Panc1 (cell line): ENCODE data around the gene ITIH5. TPM values are rescaled to one million over a fixed set of nuclear protein-coding genes. Genes with fewer than 3 reads are reported as not detected.

ENCODE experiments used
- ATAC-seq: fragments of 200-7000 bp; cut with Tn5 transposase; 2 replicates; pipeline ENCODE4 v1.9.1; 2020; ENCODE audit warnings: mild to moderate bottlenecking, moderate library complexity
- BruUV-seq: library from RNA; stranded (reverse); fragments of 400-500 nt; replicated peaks from 2 replicates; lab custom pipeline; 2021; lab: Mats Ljungman, UMichigan
- CTCF ChIA-PET: fragments of 300-600 bp; sonication (Branson Sonifier 250); formaldehyde crosslinking; loops from one replicate; lab custom pipeline; 2022; ENCODE audit warnings: antibody characterized with exemption; lab: Charles Lee
- POLR2A ChIA-PET: fragments of 300-600 bp; sonication (Branson Sonifier 250); formaldehyde crosslinking; loops from one replicate; lab custom pipeline; 2022; ENCODE audit warnings: antibody characterized with exemption; lab: Charles Lee
- DNase-seq: peaks from one replicate; pipeline ENCODE4 v3.0.0-alpha.2; 2010; ENCODE audit warnings: low read depth, low spot score
- H3K27ac ChIP-seq: 2 replicates; pipeline ENCODE4 v1.5.1; 2011; ENCODE audit warnings: mild to moderate bottlenecking, low read length, inconsistent platforms
- H3K27me3 ChIP-seq: fragments of 200-500 bp; sonication (Bioruptor generic); 2 replicates; pipeline ENCODE4 v1.6.0; 2014; ENCODE audit warnings: low read length, inconsistent platforms; ENCODE audit not compliant: control insufficient read depth, insufficient read depth
- H3K36me3 ChIP-seq: fragments of 200-500 bp; sonication (Bioruptor generic); 2 replicates; pipeline ENCODE4 v1.5.1; 2014; ENCODE audit warnings: inconsistent platforms, mild to moderate bottlenecking, low read length, moderate library complexity; ENCODE audit not compliant: control insufficient read depth, insufficient read depth
- H3K4me1 ChIP-seq: 2 replicates; pipeline ENCODE4 v1.5.1; 2011; ENCODE audit warnings: inconsistent platforms, mild to moderate bottlenecking, low read length, moderate library complexity; ENCODE audit not compliant: control insufficient read depth, insufficient read depth
- H3K4me3 ChIP-seq, 2 experiments: 2 replicates each; pipeline ENCODE4 v1.5.1; 2011 to 2012; ENCODE audit warnings: low read depth in 2 of 2, low read length in 2 of 2, mild to moderate bottlenecking in 2 of 2, inconsistent platforms in 1 of 2, moderate library complexity in 1 of 2
- H3K9me3 ChIP-seq: fragments of 200-500 bp; sonication (Bioruptor generic); 2 replicates; pipeline ENCODE4 v1.5.1; 2014; ENCODE audit warnings: low read depth, mild to moderate bottlenecking, inconsistent platforms, low read length, moderate library complexity; ENCODE audit not compliant: control insufficient read depth, insufficient read depth
- CTCF ChIP-seq: fragments of 450-650 bp; IDR thresholded peaks from 2 replicates; pipeline ENCODE4 v1.5.1; 2017; ENCODE audit warnings: mild to moderate bottlenecking
- POLR2AphosphoS5 ChIP-seq: IDR thresholded peaks from 2 replicates; pipeline ENCODE4 v1.6.1; 2012; ENCODE audit warnings: mild to moderate bottlenecking, low read depth, low read length, moderate library complexity
- REST ChIP-seq, 2 experiments: IDR thresholded peaks; 2 replicates each; pipeline ENCODE4 v1.6.1; 2011 to 2012; ENCODE audit warnings: low read depth in 2 of 2, control low read depth in 1 of 2, low read length in 1 of 2, mild to moderate bottlenecking in 1 of 2, moderate library complexity in 1 of 2; ENCODE audit not compliant: insufficient read depth in 1 of 2
- SIN3A ChIP-seq: IDR thresholded peaks from 2 replicates; pipeline ENCODE4 v1.6.1; 2012; ENCODE audit warnings: low read depth, mild to moderate bottlenecking, low read length, moderate library complexity, borderline replicate concordance; ENCODE audit not compliant: insufficient read depth
- TCF7L2 ChIP-seq: IDR thresholded peaks from 2 replicates; pipeline ENCODE4 v1.6.1; 2011; ENCODE audit warnings: mild to moderate bottlenecking, low read depth, low read length, inconsistent platforms
- in situ Hi-C: cut with HindIII; loops from 2 replicates; pipeline ENCODE4 v1.10.0; 2016; ENCODE audit warnings: low sequenced_read_pairs, low pct_unique_long_range_greater_than_20kb
- intact Hi-C: fragments of 100-400 bp; cut with micrococcal nuclease; formaldehyde crosslinking; loops from one replicate; pipeline ENCODE4 v1.10.0; 2022; ENCODE audit not compliant: unreplicated experiment
- total RNA-seq: library from RNA; stranded (reverse); gene quantifications from one replicate; pipeline ENCODE4 v1.2.1, GENCODE V29; 2021; ENCODE audit not compliant: unreplicated experiment

The ITIH5 gene
- total RNA-seq, 1 experiment from 2014 or later, result not detected

GRCh38 chr10:7672341-7673134 lies 5.8 kb upstream of the ITIH5 start:
- ChIA-PET POLR2A (interaction anchor here (0.6 kb wide), 1 partner anchor 12 kb away, joined by 3 read pairs; no protein-coding TSS in a partner anchor), CTCF (no interaction called here)
- Histone ChIP-seq H3K27ac (no peak overlapping the region), H3K4me3 (no peak overlapping the region), H3K9me3 (no peaks in the 10 kb centered on the region), H3K27me3 (peaks cover 6% of the 10 kb centered on the region), H3K4me1 (no peaks in the 10 kb centered on the region), H3K36me3 (no peaks in the 10 kb centered on the region)
- intact Hi-C loops (no loop called here), in situ Hi-C loops (no loop called here)
- ATAC-seq (no peak), DNase-seq (no peak)
- no TSS peak for BruUV-seq
- TF ChIP-seq TCF7L2 (no peak), SIN3A (no peak), CTCF (no peak), POLR2AphosphoS5 (no peak), REST (IDR thresholded peaks at IDR 0.05; ENCODE audit: insufficient read depth in 1 of 2, low read depth in 2 of 2, low read length in 1 of 2) (no peak)

GRCh38 chr10:7670157-7670556 lies 3.4 kb upstream of the ITIH5 start:
- no peaks in the 10 kb centered on the region for H3K9me3 ChIP-seq
- no TSS peak for BruUV-seq
- intact Hi-C loops (loop anchor here (2.0 kb wide), 1 partner anchor 33 kb away; no protein-coding TSS in a partner anchor), in situ Hi-C loops (no loop called here)
- H3K36me3 ChIP-seq, result no peaks in the 10 kb centered on the region
- ChIA-PET CTCF (no interaction called here), POLR2A (interaction anchor here (0.7 kb wide), 1 partner anchor 159 kb away, joined by 6 read pairs; no protein-coding TSS in a partner anchor)
- no peaks in the 10 kb centered on the region; the same call in 1 of the 2 replicates for H3K4me1 ChIP-seq
- peaks cover 9% of the 10 kb centered on the region for H3K27me3 ChIP-seq
- TF ChIP-seq POLR2AphosphoS5 (no peak), REST (IDR thresholded peaks at IDR 0.05; ENCODE audit: insufficient read depth in 1 of 2, low read depth in 2 of 2, low read length in 1 of 2) (no peak), TCF7L2 (no peak), SIN3A (no peak), CTCF (no peak)
- DNase-seq (no peak), ATAC-seq (no peak)
- no peak overlapping the region for H3K4me3 ChIP-seq
- H3K27ac ChIP-seq, result no peak overlapping the region
